ENCODE results near the gene YRDC.

Gene YRDC

GRCh38 chr1:37831109-37831508, 23.1 kb upstream of the YRDC start:
- no peak overlapping the region for H3K14ac ChIP-seq (ENCODE audit: low read length in 2 of 2)
- no peak overlapping the region for H2AFZ ChIP-seq (ENCODE audit: low read depth, low read length)
- H3K9me3 ChIP-seq (ENCODE audit: control insufficient read depth, low read length), result no peaks in the 10 kb centered on the region
- H3K9ac ChIP-seq (ENCODE audit: low read length), result no peak overlapping the region
- peaks cover 29% of the 10 kb centered on the region for H3K79me1 ChIP-seq (replicated peaks; ENCODE audit: low read length, poor library complexity, severe bottlenecking)
- peaks cover 28 to 82% of the 10 kb centered on the region in 2 experiments for H3K36me3 ChIP-seq (ENCODE audit: control insufficient read depth in 1 of 2, insufficient read depth in 2 of 2, low read depth in 1 of 2, low read length in 2 of 2)
- no peak overlapping the region for H3K23ac ChIP-seq (ENCODE audit: low read length in 2 of 2)
- no peak overlapping the region for H2AK5ac ChIP-seq (ENCODE audit: low read length, severe bottlenecking)
- H4K8ac ChIP-seq (ENCODE audit: low read length), result no peak overlapping the region
- no peaks in the 10 kb centered on the region for H3K4me1 ChIP-seq (ENCODE audit: control insufficient read depth, insufficient read depth, low read depth, low read length)
- H2BK5ac ChIP-seq (ENCODE audit: low read depth, low read length, poor library complexity, severe bottlenecking), result no peak overlapping the region
- H2BK15ac ChIP-seq (ENCODE audit: low read depth, poor library complexity, severe bottlenecking), result no peak overlapping the region
- no peak overlapping the region for H3K4me2 ChIP-seq (ENCODE audit: low read length, poor library complexity, severe bottlenecking)
- no peak overlapping the region for H3K4ac ChIP-seq (ENCODE audit: low read depth in 1 of 2, low read length in 2 of 2)
- no peak overlapping the region for H3K18ac ChIP-seq (ENCODE audit: low read depth in 1 of 2, low read length in 2 of 2)
- H2BK12ac ChIP-seq (ENCODE audit: low read length in 2 of 2), result no peak overlapping the region
- H4K91ac ChIP-seq (ENCODE audit: low read length), result no peak overlapping the region
- H3K27me3 ChIP-seq (ENCODE audit: control insufficient read depth in 1 of 2, insufficient read depth in 1 of 2, low read length in 2 of 2), result no peaks in the 10 kb centered on the region
- no peak for DNase-seq
- H3K27ac ChIP-seq (ENCODE audit: low read length, poor library complexity, severe bottlenecking), result no peak overlapping the region
- H3K4me3 ChIP-seq (ENCODE audit: insufficient read depth in 1 of 2, low read depth in 1 of 2, low read length in 2 of 2), result no peak overlapping the region
- H2BK120ac ChIP-seq (ENCODE audit: low read depth, low read length), result no peak overlapping the region
- WGBS, result 97% methylated on average over 4 of the region's 4 CpGs

DNA sequence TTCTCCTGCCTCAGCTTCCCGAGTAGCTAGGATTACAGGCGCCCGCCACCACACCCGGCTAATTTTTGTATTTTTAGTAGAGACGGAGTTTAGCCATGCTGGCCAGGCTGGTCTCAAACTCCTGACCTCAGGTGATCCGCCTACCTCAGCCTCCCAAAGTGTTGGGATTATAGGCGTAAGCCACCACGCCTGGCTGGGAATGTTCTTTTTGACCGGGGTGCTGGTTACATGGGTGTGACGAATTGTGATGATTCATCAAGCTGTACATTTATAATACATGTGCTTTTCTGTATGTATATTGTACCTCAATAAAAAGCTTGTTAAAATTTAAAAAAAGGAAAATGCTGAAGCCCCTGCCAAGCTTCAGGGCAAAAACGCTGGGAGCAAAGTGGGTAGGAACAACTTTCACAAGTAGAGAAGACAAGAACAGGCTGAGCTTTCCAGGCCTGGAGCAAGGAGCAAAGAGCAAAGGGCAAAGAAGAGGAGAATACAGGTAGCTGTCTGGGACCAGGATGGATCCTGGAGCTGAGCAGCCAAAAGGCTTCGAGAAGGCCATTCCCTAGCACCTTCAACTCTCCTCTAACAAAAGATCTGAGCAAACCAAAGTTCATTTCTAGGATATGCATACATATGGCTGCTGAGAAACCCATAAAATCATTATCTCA, 20.5 kb upstream of the YRDC start:
- Histone ChIP-seq H2AFZ (ENCODE audit: low read depth, low read length) (no peak overlapping the region), H2BK15ac (ENCODE audit: low read depth, poor library complexity, severe bottlenecking) (no peak overlapping the region), H3K18ac (ENCODE audit: low read depth in 1 of 2, low read length in 2 of 2) (no peak overlapping the region), H3K23ac (ENCODE audit: low read length in 2 of 2) (no peak overlapping the region), H3K4me1 (ENCODE audit: control insufficient read depth, insufficient read depth, low read depth, low read length) (no peaks in the 10 kb centered on the region), H3K14ac (ENCODE audit: low read length in 2 of 2) (no peak overlapping the region), H3K9me3 (ENCODE audit: control insufficient read depth, low read length) (no peaks in the 10 kb centered on the region), H4K91ac (ENCODE audit: low read length) (no peak overlapping the region), H3K4me2 (ENCODE audit: low read length, poor library complexity, severe bottlenecking) (no peak overlapping the region), H2BK5ac (ENCODE audit: low read depth, low read length, poor library complexity, severe bottlenecking) (no peak overlapping the region), H3K79me1 (replicated peaks; ENCODE audit: low read length, poor library complexity, severe bottlenecking) (peaks cover 29% of the 10 kb centered on the region), H3K27ac (ENCODE audit: low read length, poor library complexity, severe bottlenecking) (no peak overlapping the region), H2AK5ac (ENCODE audit: low read length, severe bottlenecking) (no peak overlapping the region), H3K36me3 (ENCODE audit: control insufficient read depth in 1 of 2, insufficient read depth in 2 of 2, low read depth in 1 of 2, low read length in 2 of 2) (peaks cover 25 to 77% of the 10 kb centered on the region in 2 experiments), H3K4ac (ENCODE audit: low read depth in 1 of 2, low read length in 2 of 2) (no peak overlapping the region), H3K9ac (ENCODE audit: low read length) (no peak overlapping the region), H2BK120ac (ENCODE audit: low read depth, low read length) (no peak overlapping the region), H2BK12ac (ENCODE audit: low read length in 2 of 2) (no peak overlapping the region), H3K27me3 (ENCODE audit: control insufficient read depth in 1 of 2, insufficient read depth in 1 of 2, low read length in 2 of 2) (no peaks in the 10 kb centered on the region), H4K8ac (ENCODE audit: low read length) (no peak overlapping the region), H3K4me3 (ENCODE audit: insufficient read depth in 1 of 2, low read depth in 1 of 2, low read length in 2 of 2) (no peak overlapping the region)
- WGBS, result 94% methylated on average over 7 of the region's 12 CpGs
- no peak for DNase-seq

DNA sequence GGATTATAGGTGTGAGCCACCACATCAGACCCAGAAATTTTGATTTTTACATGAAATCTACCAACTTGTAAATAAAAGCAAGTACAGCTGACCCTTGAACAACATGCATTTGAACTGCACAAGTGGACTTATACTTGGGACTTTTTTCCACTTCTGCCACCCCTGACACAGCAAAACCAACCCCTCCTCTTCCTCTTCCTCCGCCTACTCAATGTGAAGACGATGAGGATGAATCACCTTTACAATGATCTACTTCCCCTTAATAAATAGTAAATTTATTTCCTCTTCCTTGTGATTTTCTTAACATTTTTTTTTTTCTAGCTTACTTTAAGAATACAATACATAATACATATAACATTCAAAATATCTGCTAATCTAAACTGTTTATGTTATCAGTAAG, 17.5 kb upstream of the YRDC start:
- no peak overlapping the region for H3K14ac ChIP-seq (ENCODE audit: low read length in 2 of 2)
- no peak overlapping the region for H2AK5ac ChIP-seq (ENCODE audit: low read length, severe bottlenecking)
- no peak for DNase-seq
- no peaks in the 10 kb centered on the region for H3K4me1 ChIP-seq (ENCODE audit: control insufficient read depth, insufficient read depth, low read depth, low read length)
- no peak overlapping the region for H3K23ac ChIP-seq (ENCODE audit: low read length in 2 of 2)
- no peak overlapping the region for H3K4me2 ChIP-seq (ENCODE audit: low read length, poor library complexity, severe bottlenecking)
- H3K9ac ChIP-seq (ENCODE audit: low read length), result no peak overlapping the region
- H3K4ac ChIP-seq (ENCODE audit: low read depth in 1 of 2, low read length in 2 of 2), result no peak overlapping the region
- no peak overlapping the region for H2BK12ac ChIP-seq (ENCODE audit: low read length in 2 of 2)
- no peak overlapping the region for H4K8ac ChIP-seq (ENCODE audit: low read length)
- H3K4me3 ChIP-seq (ENCODE audit: insufficient read depth in 1 of 2, low read depth in 1 of 2, low read length in 2 of 2), result no peak overlapping the region
- peaks cover 29 to 79% of the 10 kb centered on the region in 2 experiments for H3K36me3 ChIP-seq (ENCODE audit: control insufficient read depth in 1 of 2, insufficient read depth in 2 of 2, low read depth in 1 of 2, low read length in 2 of 2)
- H3K27me3 ChIP-seq (ENCODE audit: control insufficient read depth in 1 of 2, insufficient read depth in 1 of 2, low read length in 2 of 2), result no peaks in the 10 kb centered on the region
- no peak overlapping the region for H4K91ac ChIP-seq (ENCODE audit: low read length)
- peaks cover 27% of the 10 kb centered on the region for H3K79me1 ChIP-seq (replicated peaks; ENCODE audit: low read length, poor library complexity, severe bottlenecking)
- no CpG with 5 or more reads among the region's 2 CpGs for WGBS
- H3K9me3 ChIP-seq (ENCODE audit: control insufficient read depth, low read length), result no peaks in the 10 kb centered on the region
- no peak overlapping the region for H2AFZ ChIP-seq (ENCODE audit: low read depth, low read length)
- H3K18ac ChIP-seq (ENCODE audit: low read depth in 1 of 2, low read length in 2 of 2), result no peak overlapping the region
- H2BK120ac ChIP-seq (ENCODE audit: low read depth, low read length), result no peak overlapping the region
- no peak overlapping the region for H2BK5ac ChIP-seq (ENCODE audit: low read depth, low read length, poor library complexity, severe bottlenecking)
- H2BK15ac ChIP-seq (ENCODE audit: low read depth, poor library complexity, severe bottlenecking), result no peak overlapping the region
- no peak overlapping the region for H3K27ac ChIP-seq (ENCODE audit: low read length, poor library complexity, severe bottlenecking)

GRCh38 chr1:37824001-37824400, 16.0 kb upstream of the YRDC start:
- Histone ChIP-seq H3K9ac (ENCODE audit: low read length) (no peak overlapping the region), H3K36me3 (ENCODE audit: control insufficient read depth in 1 of 2, insufficient read depth in 2 of 2, low read depth in 1 of 2, low read length in 2 of 2) (peaks cover 35 to 82% of the 10 kb centered on the region in 2 experiments), H3K4ac (ENCODE audit: low read depth in 1 of 2, low read length in 2 of 2) (no peak overlapping the region), H3K4me3 (ENCODE audit: insufficient read depth in 1 of 2, low read depth in 1 of 2, low read length in 2 of 2) (no peak overlapping the region), H3K4me1 (ENCODE audit: control insufficient read depth, insufficient read depth, low read depth, low read length) (no peaks in the 10 kb centered on the region), H3K9me3 (ENCODE audit: control insufficient read depth, low read length) (no peaks in the 10 kb centered on the region), H2BK12ac (ENCODE audit: low read length in 2 of 2) (no peak overlapping the region), H4K8ac (ENCODE audit: low read length) (no peak overlapping the region), H2AK5ac (ENCODE audit: low read length, severe bottlenecking) (no peak overlapping the region), H2BK5ac (ENCODE audit: low read depth, low read length, poor library complexity, severe bottlenecking) (no peak overlapping the region), H2AFZ (ENCODE audit: low read depth, low read length) (no peak overlapping the region), H4K91ac (ENCODE audit: low read length) (no peak overlapping the region), H3K23ac (ENCODE audit: low read length in 2 of 2) (no peak overlapping the region), H3K79me1 (replicated peaks; ENCODE audit: low read length, poor library complexity, severe bottlenecking) (peaks cover 33% of the 10 kb centered on the region), H3K27ac (ENCODE audit: low read length, poor library complexity, severe bottlenecking) (no peak overlapping the region), H3K4me2 (ENCODE audit: low read length, poor library complexity, severe bottlenecking) (no peak overlapping the region), H3K27me3 (ENCODE audit: control insufficient read depth in 1 of 2, insufficient read depth in 1 of 2, low read length in 2 of 2) (no peaks in the 10 kb centered on the region), H3K14ac (ENCODE audit: low read length in 2 of 2) (no peak overlapping the region), H3K18ac (ENCODE audit: low read depth in 1 of 2, low read length in 2 of 2) (no peak overlapping the region), H2BK15ac (ENCODE audit: low read depth, poor library complexity, severe bottlenecking) (no peak overlapping the region), H2BK120ac (ENCODE audit: low read depth, low read length) (no peak overlapping the region)
- WGBS, result 96% methylated on average over 2 of the region's 2 CpGs
- DNase-seq, result no peak
